Raji (cell line): ENCODE results near the gene DSCAML1.

Experiments
- POLR2A ChIP-seq: IDR thresholded peaks from 2 replicates; pipeline ENCODE4 v1.6.1; 2011; ENCODE audit warnings: low read depth, low read length, control low read depth; ENCODE audit not compliant: insufficient read depth

Gene DSCAML1

DNA sequence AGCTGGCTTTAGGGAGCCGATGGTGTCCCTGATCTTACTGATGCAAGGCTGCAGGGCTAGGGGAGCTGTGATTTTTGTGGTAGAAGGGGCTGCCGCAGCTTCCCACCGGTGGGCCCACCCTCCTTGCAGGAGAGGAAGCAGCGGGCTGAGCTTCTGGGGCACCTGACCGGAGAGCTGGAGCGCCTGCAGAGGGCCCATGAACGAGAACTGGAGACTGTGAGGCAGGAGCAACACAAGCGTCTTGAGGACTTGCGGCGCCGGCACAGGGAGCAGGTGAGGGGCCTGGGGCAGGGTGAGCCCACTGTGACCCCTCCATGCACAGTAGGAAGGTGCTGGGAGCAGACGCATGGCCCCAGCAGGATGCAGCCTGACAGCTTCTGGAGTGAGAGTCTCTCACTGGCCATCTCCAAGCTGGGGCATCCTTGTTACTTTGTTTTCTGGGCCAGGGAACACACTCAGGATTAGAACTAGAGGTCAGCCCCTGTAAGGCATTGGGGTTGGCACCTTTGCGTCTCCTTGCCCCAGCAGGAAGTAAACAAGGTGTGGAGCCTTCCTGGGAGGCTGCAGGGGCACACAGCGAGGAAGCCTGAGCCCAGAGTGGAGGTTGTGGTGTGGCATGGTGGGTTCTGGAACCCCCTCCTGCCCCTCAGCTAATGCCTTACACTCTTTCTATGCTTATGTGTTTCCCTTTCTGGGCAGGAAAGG lies 402.6 kb downstream of the DSCAML1 start:
- no peak for TF ChIP-seq POLR2A

DNA sequence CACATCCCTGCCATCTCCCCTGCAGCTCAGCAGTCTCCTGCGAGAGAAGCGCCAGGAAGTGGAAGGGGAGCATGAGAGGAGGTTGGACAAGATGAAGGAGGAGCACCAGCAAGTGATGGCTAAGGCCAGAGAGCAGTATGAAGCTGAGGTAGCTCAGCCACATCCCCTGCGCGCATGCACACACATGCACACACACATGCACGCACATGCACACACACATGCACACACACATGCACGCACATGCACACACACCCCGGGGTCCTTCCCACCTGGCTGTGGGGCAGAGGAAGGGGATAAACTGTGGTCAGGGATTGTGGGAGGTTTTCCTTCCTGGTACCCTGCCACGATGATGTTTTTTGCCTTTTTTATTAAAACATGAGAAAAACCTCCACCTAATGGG lies 404.0 kb downstream of the DSCAML1 start:
- no peak for TF ChIP-seq POLR2A

DNA sequence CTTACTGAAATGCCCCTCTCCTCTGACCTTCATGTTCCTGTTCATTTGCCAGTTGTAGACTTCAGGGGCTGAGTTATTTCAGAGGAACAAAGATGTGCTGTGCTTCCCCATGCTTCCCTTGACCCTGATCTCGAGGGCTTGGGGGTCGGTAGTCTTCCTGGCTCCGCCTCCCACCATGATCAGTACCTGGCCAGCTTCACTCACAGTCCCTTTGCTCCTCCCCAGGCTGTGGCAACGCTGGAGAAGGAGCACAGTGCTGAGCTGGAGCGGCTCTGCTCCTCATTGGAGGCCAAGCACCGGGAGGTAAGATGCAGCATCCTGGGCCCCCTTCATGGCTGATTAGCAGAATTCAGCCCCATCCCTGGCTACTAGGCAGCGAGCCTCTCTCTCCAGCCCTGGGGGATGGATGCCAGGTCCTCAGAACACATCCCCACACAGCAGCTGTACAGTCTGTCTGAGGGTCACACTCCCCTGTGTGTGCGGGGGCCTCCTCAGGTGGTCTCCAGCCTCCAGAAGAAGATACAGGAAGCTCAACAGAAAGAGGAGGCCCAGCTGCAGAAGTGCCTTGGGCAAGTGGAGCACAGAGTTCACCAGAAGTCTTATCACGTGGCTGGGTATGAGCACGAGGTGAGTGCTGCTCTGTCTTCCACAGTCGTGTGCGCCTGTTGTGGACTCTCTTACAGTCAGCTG lies 404.9 kb downstream of the DSCAML1 start:
- no peak for TF ChIP-seq POLR2A

DNA sequence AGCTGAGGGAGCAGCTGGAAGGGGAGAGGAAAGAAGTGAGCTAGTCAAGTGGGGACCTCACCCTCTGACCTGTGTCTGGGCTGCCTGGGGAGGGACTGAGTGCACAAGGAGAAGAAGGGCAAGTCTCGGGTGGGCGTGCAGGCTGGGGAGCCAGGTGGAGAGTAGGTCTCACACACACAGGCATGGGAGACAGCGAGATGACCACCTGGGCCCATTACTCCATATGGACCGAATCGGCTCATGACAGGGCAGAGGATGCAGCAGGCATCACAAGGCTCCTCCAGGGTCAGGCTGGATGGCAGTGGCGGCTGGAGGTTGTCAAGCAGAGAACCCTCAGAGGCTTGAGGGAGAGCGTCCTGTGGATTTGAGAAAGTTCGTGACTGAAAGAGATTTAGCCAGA lies 405.8 kb downstream of the DSCAML1 start:
- no peak for TF ChIP-seq POLR2A

DNA sequence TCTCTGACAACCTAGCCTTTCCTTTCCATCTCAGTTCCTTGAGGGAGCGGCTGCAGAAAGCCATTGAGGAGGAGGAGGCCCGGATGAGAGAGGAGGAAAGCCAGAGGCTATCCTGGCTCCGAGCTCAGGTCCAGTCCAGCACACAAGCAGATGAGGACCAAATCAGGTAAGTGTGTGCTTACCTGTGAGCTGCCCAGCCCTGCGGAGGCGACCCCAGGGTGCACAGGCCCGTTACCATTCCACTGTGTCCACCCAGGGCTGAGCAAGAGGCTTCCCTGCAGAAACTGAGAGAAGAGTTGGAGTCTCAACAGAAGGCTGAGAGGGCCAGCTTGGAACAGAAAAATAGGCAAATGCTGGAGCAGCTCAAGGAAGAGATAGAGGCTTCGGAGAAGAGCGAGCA lies 406.3 kb downstream of the DSCAML1 start:
- no peak for TF ChIP-seq POLR2A

DNA sequence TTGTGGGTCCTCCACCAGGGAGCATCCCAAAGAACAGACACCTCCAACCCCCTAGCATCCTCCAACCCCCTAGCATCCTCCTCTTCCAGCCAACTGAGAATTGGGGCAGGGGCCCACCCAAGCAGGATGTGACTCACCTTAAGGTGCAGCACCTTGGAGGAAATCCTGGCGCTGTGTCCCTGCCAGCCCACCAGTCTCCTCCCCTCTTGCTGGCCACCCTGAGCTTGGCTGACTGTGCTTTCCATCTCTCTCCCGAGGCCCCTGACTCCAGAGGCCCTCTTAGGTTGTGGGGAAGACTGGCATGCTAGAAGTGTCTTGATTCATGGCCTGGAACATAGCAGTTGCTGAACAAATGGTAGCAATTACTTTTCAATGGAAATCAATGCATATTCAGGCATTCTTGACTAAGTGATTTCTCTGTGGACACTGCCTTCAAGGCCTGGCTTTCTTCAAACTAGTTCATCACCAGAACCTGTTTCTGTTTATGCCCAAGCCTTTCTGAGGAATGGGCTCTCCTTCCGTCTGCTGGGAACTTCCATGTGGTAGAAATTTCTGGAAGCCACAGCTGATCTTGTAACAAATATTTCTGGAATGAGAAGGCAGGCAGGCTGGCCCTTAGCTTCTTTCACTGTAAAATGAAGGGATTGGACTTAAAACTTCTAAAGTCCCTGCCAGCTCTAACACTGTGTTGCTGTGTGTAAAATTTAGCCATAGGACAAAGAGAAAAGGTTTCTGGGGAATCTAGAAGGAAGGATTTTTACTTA lies 408.8 kb downstream of the DSCAML1 start:
- no peak for TF ChIP-seq POLR2A

DNA sequence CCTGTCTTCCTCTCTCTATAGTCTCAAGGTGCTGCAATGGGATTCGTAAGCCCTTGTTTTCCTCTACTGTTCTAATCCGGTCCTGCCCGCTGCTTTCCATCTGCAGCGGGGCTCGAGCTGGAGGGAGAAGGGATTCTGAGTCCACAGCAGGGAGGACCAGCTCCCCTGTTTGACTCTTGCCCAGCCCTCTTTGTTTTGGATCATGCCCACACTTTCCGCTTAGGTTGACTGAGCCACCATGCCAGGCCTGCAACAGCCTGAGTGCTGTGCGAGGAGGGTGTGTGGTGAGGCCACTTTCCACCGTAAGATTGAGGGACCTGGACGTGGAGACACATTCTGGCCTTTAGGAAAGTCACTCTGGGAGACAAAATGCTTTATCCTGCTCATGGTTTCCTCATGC lies 411.1 kb downstream of the DSCAML1 start:
- TF ChIP-seq POLR2A: no peak

DNA sequence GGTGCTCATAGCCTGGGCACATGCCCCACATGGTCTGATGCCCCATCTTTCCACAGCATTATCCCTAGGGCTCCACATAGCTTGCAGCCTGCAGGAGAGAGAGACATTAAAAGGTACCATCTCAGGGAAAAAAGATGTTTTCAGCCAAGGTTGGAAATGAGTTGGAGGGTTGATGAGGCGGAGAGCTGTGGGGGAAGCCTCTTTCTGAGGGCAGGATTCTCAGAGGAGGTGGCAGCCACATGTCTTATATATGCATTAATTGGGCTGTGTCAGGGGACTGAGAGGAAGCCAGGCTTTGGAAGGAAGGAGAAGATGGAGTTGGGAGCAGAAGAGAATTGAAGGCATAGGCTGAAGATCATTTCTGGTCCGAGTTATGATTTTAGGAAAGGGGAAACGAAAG lies 411.5 kb downstream of the DSCAML1 start:
- no peak for TF ChIP-seq POLR2A

DNA sequence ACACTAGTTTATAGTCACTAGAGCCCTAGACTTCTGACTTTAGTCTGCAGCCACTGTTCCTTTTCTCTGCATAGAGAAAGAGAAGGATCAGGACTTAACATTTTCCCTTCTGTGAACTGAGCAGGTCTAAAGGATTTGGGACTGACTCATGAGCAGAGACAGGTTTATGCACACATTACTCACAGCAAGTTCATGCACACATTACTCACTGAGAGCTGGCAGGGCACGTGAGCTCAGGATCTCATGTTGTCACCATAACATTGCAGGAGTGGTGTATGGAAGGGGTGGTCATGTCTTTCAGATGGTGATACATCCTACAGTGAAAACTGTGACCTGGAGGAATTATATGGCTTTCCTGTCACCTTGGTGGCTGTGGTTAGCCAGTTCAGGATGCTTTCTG lies 413.0 kb downstream of the DSCAML1 start:
- TF ChIP-seq POLR2A: no peak

DNA sequence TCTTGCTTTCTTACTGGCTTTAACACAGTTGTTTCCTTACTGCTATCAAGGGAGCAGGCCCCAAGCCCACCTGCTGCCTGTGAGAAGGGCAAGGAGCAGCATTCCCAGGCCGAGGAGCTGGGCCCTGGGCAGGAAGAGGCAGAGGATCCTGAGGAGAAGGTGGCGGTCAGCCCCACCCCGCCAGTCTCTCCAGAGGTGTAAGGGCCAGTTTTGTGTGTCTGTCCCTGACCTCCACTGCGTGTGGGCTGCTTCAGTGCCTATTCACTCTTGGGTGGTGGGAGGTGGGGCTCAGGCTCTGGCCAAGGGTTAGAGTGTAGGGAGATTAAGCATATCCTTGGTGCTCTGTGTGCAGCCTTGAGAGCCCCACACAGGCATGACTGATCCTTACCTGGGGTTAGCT lies 414.3 kb downstream of the DSCAML1 start:
- no peak for TF ChIP-seq POLR2A

DNA sequence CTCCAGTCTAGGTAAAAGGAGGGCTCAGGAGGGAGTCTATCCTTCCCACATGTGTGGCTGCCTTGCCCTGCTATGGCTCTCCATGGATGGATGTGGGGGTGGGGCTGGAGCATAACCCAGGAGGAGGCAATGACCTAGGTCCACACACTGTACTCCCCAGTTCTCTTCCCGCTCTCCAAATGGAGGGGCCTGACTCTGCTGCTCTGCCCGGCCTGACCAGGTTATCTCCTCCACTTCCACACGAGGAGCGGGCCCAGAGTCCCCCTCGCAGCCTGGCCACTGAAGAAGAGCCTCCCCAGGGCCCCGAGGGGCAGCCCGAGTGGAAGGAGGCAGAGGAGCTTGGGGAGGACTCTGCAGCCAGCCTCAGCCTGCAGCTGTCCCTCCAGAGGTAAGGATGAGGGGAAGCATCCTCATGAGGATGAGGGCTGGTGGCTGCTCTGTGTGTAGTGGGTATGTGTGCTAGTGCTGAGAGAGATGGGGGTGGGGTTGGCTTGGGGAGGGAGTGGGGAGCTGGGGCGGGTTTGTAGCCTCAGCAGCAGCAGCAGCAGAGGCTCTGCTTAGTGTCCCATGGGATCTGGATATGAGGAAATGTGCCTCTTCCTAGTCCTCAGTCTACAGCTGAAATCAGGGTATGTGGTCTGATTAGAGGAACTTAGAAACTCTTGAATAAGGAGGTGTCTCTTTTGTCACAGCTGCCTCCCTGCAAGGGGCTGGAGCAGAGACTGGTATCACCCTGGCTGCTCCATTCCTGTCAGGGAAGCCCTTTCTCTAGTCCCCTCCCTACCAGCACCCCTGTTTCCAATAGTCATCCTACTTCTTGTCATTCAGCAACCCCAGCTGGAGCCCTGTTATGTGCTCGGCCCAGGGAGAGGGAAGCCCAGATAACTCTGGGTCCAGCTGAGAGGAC lies 415.3 kb downstream of the DSCAML1 start:
- no peak for TF ChIP-seq POLR2A

DNA sequence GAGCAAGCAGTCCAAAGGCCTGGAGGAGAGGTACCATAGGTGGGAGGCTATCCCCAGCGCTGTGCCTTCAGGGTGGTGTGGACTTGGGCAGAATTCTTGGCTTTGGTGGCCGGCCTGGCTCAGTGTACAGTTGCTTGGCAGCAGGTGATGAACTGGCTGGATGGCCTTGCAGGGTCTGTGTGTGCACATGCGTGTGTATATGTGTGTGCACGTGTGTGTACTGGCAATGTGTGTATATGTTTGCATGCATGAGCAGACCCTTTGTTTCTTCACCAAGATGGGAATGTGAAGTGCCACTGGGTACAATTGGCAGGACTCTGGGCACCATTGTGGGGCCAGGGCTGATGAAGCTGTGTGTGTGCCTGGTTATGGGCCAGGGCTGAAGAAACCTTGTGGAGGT lies 416.3 kb downstream of the DSCAML1 start:
- no peak for TF ChIP-seq POLR2A

DNA sequence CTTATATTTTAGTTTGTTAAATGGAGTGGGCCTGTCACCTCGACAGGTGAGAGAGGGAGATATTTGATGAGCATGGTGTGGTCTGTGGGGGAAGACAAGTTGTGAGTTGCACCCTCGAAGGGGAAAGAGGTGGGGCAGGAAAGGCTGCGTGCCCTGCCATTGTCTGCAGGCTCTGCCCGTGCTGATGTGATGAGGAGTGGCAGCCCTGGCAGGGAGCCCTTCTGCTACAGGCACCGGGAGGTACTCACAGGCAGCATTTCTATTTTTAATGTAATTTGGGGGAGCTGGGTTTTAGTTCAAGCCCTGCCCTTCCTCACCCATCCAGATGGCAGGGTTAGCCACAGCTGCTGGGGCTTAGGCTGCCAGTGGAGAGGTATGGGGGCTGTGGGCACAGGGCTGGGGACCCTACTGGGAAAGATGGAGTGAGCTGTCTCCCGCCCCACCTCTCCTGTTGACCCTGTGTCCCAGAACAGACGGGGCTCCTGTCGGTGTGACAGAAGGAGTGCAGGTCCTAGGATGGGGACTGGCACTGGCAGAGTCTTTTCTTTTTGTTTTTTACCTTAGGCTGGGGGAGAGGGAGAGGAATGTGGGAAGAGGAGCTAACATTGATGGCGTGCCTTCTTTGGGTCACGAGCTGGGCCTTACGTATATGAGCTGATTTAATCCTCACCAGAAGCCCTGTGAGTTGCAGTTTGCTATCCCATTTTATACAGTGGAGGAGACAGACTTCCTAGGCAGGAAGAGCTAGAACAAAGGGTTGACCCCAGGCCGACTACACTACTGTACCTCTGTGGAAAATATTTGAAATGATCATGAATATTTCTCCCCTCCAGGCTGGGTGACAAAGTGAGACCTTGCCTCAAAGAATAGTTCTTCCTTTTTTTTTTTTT lies 417.8 kb downstream of the DSCAML1 start:
- no peak for TF ChIP-seq POLR2A
